ENCODE data around the gene KDM3B. TPM values are rescaled to one million over a fixed set of nuclear protein-coding genes. Genes with fewer than 3 reads are reported as not detected.
"Not testable (repeated sequence)": the region's sequence is repeated elsewhere in the genome, so short reads cannot be mapped to it uniquely, and the experiment has no call there.

The KDM3B gene
- total RNA-seq, 1 donor from 2014 or later: 36.3 TPM

DNA sequence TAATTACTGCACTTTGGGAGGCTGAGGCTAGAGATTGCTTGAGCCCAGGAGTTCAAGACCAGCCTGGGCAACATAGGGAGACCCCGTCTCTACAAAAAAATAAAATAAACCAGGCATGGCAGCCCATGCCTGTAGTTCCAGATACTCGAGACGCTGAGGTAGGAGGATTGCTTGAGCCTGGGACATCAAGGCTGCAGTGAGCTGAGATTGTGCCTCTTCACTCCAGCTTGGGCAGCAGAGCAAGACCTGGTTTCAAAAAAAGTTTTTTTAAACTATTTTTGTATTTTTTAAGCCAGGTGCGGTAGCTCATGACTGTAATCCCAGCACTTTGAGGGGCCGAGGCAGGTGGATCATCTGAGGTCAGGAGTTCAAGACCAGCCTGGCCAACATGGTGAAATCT lies 120.7 kb downstream of the KDM3B start:
- ATAC-seq; intact Hi-C loops (cut with DNase I); DNase-seq (ENCODE audit: missing footprints): not testable (repeated sequence)

DNA sequence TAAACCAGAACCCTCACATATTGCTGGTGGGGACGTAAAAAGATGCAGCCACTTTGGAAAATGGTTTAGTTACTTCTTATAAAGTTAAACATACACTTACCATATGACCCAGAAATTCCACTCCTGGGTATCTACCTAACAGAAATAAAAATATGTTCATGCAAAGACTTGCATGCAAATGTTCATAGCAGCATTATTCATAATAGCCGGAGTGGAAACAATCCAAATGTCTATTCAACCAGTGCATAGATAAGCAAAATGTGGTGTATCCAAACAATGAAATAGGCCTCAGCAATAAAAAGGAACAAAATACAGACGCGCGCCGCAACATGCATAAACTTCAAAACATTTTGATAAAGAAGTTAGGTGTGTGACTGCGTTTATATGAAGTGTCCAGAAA lies 124.4 kb downstream of the KDM3B start:
- no peak for ATAC-seq
- intact Hi-C loops (cut with DNase I): no loop called here
- DNase-seq (ENCODE audit: missing footprints): no peak

DNA sequence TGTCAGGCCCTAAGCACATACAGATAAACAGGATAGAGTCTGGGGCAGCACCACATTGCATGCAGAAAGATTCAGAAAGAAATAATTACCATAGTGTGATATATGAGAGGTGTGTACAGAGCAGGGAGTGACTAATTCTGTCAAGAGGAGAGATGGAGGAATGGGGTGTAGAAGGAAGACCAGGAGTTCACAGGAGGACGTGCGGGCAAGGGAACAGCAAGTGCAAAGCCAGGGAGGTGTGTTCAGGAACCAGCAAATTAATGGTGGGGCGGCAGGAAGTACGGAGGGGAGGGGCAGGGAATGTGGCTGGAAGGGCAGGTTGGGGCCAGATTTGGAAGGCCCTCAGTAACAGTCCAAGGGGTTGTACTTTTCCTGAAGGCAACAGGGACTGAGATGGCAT lies 130.2 kb downstream of the KDM3B start:
- intact Hi-C loops (cut with DNase I): no loop called here
- no peak for DNase-seq (ENCODE audit: missing footprints)
- ATAC-seq: no peak

Other genes starting within 250 kb of the KDM3B start
- 3.9 TPM for gene NME5, start 213.3 kb upstream of the KDM3B start, total RNA-seq
- 25.8 TPM for gene BRD8, start 174.1 kb upstream of the KDM3B start, total RNA-seq
- gene KIF20A, start 173.6 kb upstream of the KDM3B start, total RNA-seq: 0.84 TPM
- 16.0 TPM for gene CDC23, start 139.4 kb upstream of the KDM3B start, total RNA-seq
- 1.4 TPM for gene GFRA3, start 78.1 kb upstream of the KDM3B start, total RNA-seq
- 0.24 TPM for gene CDC25C, start 20.9 kb upstream of the KDM3B start, total RNA-seq
- 30.8 TPM for gene FAM53C, start 14.4 kb upstream of the KDM3B start, total RNA-seq
- 5.2 TPM for gene REEP2, start 86.4 kb downstream of the KDM3B start, total RNA-seq
- 5.5 TPM for gene EGR1, start 112.8 kb downstream of the KDM3B start, total RNA-seq
- gene ETF1, start 190.6 kb downstream of the KDM3B start, total RNA-seq: 90.6 TPM
- gene HSPA9, start 222.7 kb downstream of the KDM3B start, total RNA-seq: 308 TPM

Data from Right ventricle myocardium inferior (tissue), 1 donor.